Measurements from ENCODE around the gene NKX3-2. TPM values are rescaled to one million over a fixed set of nuclear protein-coding genes. Genes with fewer than 3 reads are reported as not detected.

The NKX3-2 gene
- total and polyA plus RNA-seq, 8 donors = 0.06 to 0.47 (median 0.12) TPM; not detected in 1

GRCh38 chr4:13516315-13516860 lies 27.9 kb downstream of the NKX3-2 start:
- H3K4me1 ChIP-seq = no peaks in the 10 kb centered on the region
- H3K27ac ChIP-seq = no peak overlapping the region
- H3K4me3 ChIP-seq = no peak overlapping the region
- 71 to 78% methylated on average over 3 of the region's 3 CpGs for WGBS, 2 donors
- no peaks in the 10 kb centered on the region for H3K9me3 ChIP-seq
- FAIRE-seq = no peak
- intact Hi-C loops (cut with DNase I) = no loop called here
- H3K27me3 ChIP-seq = peaks cover 0 to 18% (median 2%) of the 10 kb centered on the region in 4 donors
- no peak for ATAC-seq
- DNase-seq = no peak
- H3K36me3 ChIP-seq = no peaks in the 10 kb centered on the region
- TF ChIP-seq CTCF (IDR thresholded peaks at IDR 0.05) = no peak

- Histone ChIP-seq H3K4me3 (no peak overlapping the region), H3K9me3 (no peaks in the 10 kb centered on the region), H3K4me1 (no peaks in the 10 kb centered on the region), H3K36me3 (no peaks in the 10 kb centered on the region), H3K27me3 (peaks cover 0 to 7% (median 2%) of the 10 kb centered on the region in 4 donors), H3K27ac (no peak overlapping the region)
- 4 to 9% methylated on average over 5 of the region's 5 CpGs for WGBS, 2 donors
- no peak for FAIRE-seq
- no peak for TF ChIP-seq CTCF (IDR thresholded peaks at IDR 0.05)
- ATAC-seq = no peak
- intact Hi-C loops (cut with DNase I) = no loop called here
- no peak for DNase-seq
Measured at GRCh38 chr4:13515268-13515667, 29.0 kb downstream of the NKX3-2 start.

- peaks cover 0 to 6% (median 2%) of the 10 kb centered on the region in 4 donors for H3K27me3 ChIP-seq
- DNase-seq (no peak), FAIRE-seq (peak; percentile 29), ATAC-seq (no peak)
- no peaks in the 10 kb centered on the region for H3K4me1 ChIP-seq
- intact Hi-C loops (cut with DNase I) = no loop called here
- H3K4me3 ChIP-seq = no peak overlapping the region
- H3K27ac ChIP-seq = no peak overlapping the region
- no peak for TF ChIP-seq CTCF (IDR thresholded peaks at IDR 0.05)
- no peaks in the 10 kb centered on the region for H3K9me3 ChIP-seq
- H3K36me3 ChIP-seq = no peaks in the 10 kb centered on the region
- 65 to 69% methylated on average over 4 of the region's 4 CpGs for WGBS, 2 donors
Measured at GRCh38 chr4:13514722-13515121, 29.6 kb downstream of the NKX3-2 start.

- no peaks in the 10 kb centered on the region for H3K9me3 ChIP-seq
- ATAC-seq = no peak
- no peak for FAIRE-seq
- H3K4me3 ChIP-seq = no peak overlapping the region
- no peaks in the 10 kb centered on the region for H3K4me1 ChIP-seq
- DNase-seq = no peak
- no peak overlapping the region for H3K27ac ChIP-seq
- TF ChIP-seq CTCF (IDR thresholded peaks at IDR 0.05) = no peak
- no peaks in the 10 kb centered on the region for H3K36me3 ChIP-seq
- H3K27me3 ChIP-seq = no peaks in the 10 kb centered on the region
- intact Hi-C loops (cut with DNase I) = no loop called here
Measured at GRCh38 chr4:13511101-13511500, 33.2 kb downstream of the NKX3-2 start.

GRCh38 chr4:13509442-13509841 lies 34.9 kb downstream of the NKX3-2 start:
- H3K4me1 ChIP-seq = no peaks in the 10 kb centered on the region
- FAIRE-seq = no peak
- no peaks in the 10 kb centered on the region for H3K9me3 ChIP-seq
- TF ChIP-seq CTCF (IDR thresholded peaks at IDR 0.05) = no peak
- 76 to 82% methylated on average over 1 of the region's 1 CpG for WGBS, 2 donors
- no peaks in the 10 kb centered on the region for H3K36me3 ChIP-seq
- no peak overlapping the region for H3K27ac ChIP-seq
- no peaks in the 10 kb centered on the region for H3K27me3 ChIP-seq
- intact Hi-C loops (cut with DNase I) = no loop called here
- DNase-seq = no peak
- ATAC-seq = no peak
- no peak overlapping the region for H3K4me3 ChIP-seq

Data from pancreas (tissue), 10 donors.